Right atrium auricular region (tissue), 2 donors: ENCODE results near the gene NF2. TPM values are rescaled to one million over a fixed set of nuclear protein-coding genes. Genes with fewer than 3 reads are reported as not detected.

Source experiments
- DNase-seq: peaks from one replicate; pipeline ENCODE4 v3.0.0-alpha.2; 2019; ENCODE audit warnings: low spot score
- H3K27ac ChIP-seq, 2 donors: fragments of 200-600 bp; sonication (generic); 1 replicate in 1 of 2; 2 replicates in 1 of 2; pipeline ENCODE4 v1.5.1; 2016 to 2019
- H3K27me3 ChIP-seq, 2 donors: fragments of 200-600 bp; sonication (generic); one replicate each; pipeline versions ENCODE4 v1.5.1 to v1.6.0; 2017 to 2019
- H3K36me3 ChIP-seq: fragments of 200-600 bp; sonication (generic); one replicate; pipeline ENCODE4 v1.5.1; 2016
- H3K4me1 ChIP-seq, 2 donors: fragments of 200-600 bp; sonication (generic); one replicate each; pipeline versions ENCODE4 v1.5.1 to v1.6.0; 2017 to 2019
- H3K4me3 ChIP-seq, 2 donors: fragments of 200-600 bp; sonication (generic); 1 replicate in 1 of 2; 2 replicates in 1 of 2; pipeline ENCODE4 v1.5.1; 2017 to 2019; ENCODE audit warnings: mild to moderate bottlenecking in 1 of 2, moderate library complexity in 1 of 2
- H3K9me3 ChIP-seq, 2 donors: fragments of 200-600 bp; sonication (generic); one replicate each; pipeline ENCODE4 v1.5.1; 2019
- total RNA-seq, 2 donors: library from RNA; depleted of rRNA; stranded (reverse); fragments of >200 nt; gene quantifications; one replicate each; pipeline ENCODE4 v1.1.0, GENCODE V29; 2016
- TF ChIP-seq, protein P1 (sequence below), 2 donors: fragments of 200-600 bp; sonication (generic); IDR thresholded peaks; one replicate each; pipeline ENCODE4 v1.5.1; 2019; ENCODE audit warnings: antibody characterized with exemption in 2 of 2

NF2 gene
- total RNA-seq, 2 donors from 2014 or later: 45.8 to 52.5 TPM

DNA sequence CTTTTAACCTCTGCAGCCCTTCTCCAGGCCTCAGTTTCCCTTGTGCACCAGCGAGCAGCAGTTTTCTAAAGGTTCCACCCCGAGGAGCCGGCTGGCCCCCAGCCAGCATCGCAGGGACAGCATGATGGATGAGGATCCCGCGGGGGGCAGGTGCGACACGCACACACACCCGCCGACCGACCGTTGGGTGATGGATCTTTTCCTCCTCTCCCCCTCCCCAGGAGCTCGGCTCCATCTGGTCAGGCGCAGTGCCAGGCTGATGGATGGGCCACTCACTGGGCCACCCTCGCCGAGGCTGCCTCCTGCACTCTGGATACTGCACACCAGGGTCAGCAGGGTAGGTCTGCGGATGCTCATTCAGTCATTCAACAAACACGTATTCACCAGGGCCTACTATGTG is 103.6 kb downstream of the NF2 start:
- H3K27me3 ChIP-seq: peaks cover 0 to 10% of the 10 kb centered on the region in 2 donors
- TF ChIP-seq, protein P1, sequence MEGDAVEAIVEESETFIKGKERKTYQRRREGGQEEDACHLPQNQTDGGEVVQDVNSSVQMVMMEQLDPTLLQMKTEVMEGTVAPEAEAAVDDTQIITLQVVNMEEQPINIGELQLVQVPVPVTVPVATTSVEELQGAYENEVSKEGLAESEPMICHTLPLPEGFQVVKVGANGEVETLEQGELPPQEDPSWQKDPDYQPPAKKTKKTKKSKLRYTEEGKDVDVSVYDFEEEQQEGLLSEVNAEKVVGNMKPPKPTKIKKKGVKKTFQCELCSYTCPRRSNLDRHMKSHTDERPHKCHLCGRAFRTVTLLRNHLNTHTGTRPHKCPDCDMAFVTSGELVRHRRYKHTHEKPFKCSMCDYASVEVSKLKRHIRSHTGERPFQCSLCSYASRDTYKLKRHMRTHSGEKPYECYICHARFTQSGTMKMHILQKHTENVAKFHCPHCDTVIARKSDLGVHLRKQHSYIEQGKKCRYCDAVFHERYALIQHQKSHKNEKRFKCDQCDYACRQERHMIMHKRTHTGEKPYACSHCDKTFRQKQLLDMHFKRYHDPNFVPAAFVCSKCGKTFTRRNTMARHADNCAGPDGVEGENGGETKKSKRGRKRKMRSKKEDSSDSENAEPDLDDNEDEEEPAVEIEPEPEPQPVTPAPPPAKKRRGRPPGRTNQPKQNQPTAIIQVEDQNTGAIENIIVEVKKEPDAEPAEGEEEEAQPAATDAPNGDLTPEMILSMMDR (IDR thresholded peaks at IDR 0.05): no peak
- peaks cover 0 to 24% of the 10 kb centered on the region in 2 donors for H3K4me1 ChIP-seq
- no peak overlapping the region for H3K27ac ChIP-seq
- H3K36me3 ChIP-seq: no peaks in the 10 kb centered on the region
- no peak for DNase-seq
- no peaks in the 10 kb centered on the region for H3K9me3 ChIP-seq
- H3K4me3 ChIP-seq: no peak overlapping the region

DNA sequence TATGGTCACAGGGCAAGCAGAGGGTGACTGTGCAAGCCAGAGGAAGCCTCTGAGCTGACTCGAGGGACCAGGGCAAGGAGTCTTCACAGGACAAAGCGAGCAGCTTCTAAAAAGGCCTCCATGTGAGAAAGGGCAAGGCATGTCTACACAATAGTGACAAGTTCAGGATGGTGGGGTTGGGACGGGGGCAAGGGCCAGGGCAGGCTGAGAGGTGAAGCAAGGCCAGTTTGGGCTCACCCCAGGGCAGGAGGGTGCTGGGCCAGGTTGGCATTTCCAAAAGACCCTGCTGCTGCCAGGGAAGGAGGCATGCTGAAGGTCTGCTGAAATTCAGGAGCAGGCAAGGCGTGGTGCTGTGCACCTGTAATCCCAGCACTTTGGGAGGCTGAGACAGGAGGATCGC is 104.0 kb downstream of the NF2 start:
- Histone ChIP-seq H3K4me3 (no peak overlapping the region), H3K36me3 (no peaks in the 10 kb centered on the region), H3K4me1 (peaks cover 0 to 19% of the 10 kb centered on the region in 2 donors), H3K9me3 (no peaks in the 10 kb centered on the region), H3K27ac (no peak overlapping the region), H3K27me3 (peaks cover 0 to 7% of the 10 kb centered on the region in 2 donors)
- no peak for DNase-seq
- TF ChIP-seq, protein P1 (IDR thresholded peaks at IDR 0.05): no peak

DNA sequence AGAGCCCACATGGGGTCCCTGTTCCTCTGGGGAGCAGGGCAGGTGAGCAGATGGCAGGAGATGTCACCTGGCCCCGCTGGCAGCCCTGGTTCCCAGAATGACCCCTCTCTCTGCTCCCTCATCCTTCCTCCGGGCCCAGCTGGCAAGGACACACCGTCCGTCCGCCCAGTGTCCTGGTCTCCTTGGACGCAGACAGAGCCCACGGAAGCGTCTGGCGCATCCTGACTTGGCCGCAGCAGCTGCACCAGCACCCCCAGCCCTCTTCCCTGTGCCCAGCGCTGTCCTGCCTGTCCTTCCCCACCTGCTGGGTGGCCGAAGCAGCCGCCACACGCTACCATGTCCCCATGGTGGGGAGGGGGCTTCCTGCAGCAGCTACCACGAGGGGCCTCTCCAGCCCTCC is 106.8 kb downstream of the NF2 start:
- H3K27me3 ChIP-seq: no peaks in the 10 kb centered on the region
- peaks cover 0 to 4% of the 10 kb centered on the region in 2 donors for H3K4me1 ChIP-seq
- TF ChIP-seq, protein P1 (IDR thresholded peaks at IDR 0.05): no peak
- no peak for DNase-seq
- H3K27ac ChIP-seq: no peak overlapping the region
- no peaks in the 10 kb centered on the region for H3K9me3 ChIP-seq
- no peaks in the 10 kb centered on the region for H3K36me3 ChIP-seq
- no peak overlapping the region for H3K4me3 ChIP-seq

DNA sequence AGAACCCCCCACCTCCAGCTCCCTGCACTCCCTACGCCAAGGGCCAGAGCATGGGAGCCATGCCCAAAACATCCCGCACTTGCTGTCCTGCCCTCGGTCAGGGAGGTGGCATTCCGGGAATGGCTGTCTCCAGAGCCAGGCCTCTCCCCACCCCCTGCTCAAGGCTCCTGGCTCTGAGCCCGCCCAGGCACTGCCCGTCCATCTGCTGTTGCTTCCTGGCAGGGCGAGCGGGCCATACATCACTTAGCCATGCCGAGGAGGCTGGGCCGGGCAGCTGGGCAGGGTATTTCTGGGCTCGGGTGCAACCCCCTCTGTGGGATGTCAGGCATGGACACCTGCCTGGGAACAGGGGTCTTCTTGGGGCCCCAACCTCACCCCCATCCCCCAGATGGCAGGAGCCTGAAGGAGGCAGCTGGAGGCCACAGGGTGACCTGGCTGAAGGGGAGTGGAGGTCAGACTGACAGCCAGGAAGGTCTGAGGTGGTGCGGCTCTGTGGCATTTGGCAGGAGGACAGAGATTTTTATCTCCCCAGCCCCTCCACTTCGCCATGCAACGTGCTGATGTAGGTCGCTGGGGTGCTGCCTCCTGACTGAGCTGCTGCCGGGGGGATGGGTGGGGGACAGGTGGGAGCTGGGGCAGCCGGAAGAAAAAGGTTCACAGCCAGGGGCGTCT is 107.6 kb downstream of the NF2 start:
- Histone ChIP-seq H3K9me3 (no peaks in the 10 kb centered on the region), H3K27me3 (no peaks in the 10 kb centered on the region), H3K27ac (no peak overlapping the region), H3K36me3 (no peaks in the 10 kb centered on the region), H3K4me1 (no peaks in the 10 kb centered on the region), H3K4me3 (no peak overlapping the region)
- TF ChIP-seq, protein P1 (IDR thresholded peaks at IDR 0.05): no peak
- DNase-seq: no peak

DNA sequence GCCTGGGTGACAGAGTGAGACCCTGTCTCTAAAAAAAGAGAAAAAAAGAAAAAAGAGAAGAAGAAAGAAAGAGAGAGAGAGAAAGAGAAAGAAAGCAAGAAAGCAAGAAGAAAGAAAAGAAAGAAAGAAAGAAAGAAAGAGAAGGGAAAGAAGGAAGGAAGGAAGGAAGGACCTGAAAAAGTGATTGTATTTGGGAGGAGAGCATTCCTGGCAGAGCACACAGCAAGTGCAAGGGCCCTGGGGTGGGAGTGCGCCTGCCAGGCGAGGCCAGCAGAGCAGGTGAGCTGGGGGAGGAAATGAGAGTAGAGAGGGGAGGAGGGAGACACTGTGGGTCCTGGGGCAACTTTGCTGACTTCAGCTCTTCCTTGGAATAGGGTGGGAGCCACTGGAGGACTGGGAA is 108.7 kb downstream of the NF2 start:
- Histone ChIP-seq H3K4me1 (no peaks in the 10 kb centered on the region), H3K9me3 (no peaks in the 10 kb centered on the region), H3K27ac (no peak overlapping the region), H3K27me3 (no peaks in the 10 kb centered on the region), H3K36me3 (no peaks in the 10 kb centered on the region), H3K4me3 (no peak overlapping the region)
- no peak for DNase-seq
- TF ChIP-seq, protein P1 (IDR thresholded peaks at IDR 0.05): no peak
